HepG2 (cell line): ENCODE data around the gene EIF5A. TPM values are rescaled to one million over a fixed set of nuclear protein-coding genes. Genes with fewer than 3 reads are reported as not detected.
A peak's percentile ranks its signal among the peaks of the same experiment; 100 is the strongest.

Experiments used
- ARID4A ChIP-seq: sonication (generic); formaldehyde crosslinking; IDR thresholded peaks from 2 replicates; pipeline ENCODE4 v1.5.0; 2020; ENCODE audit warnings: mild to moderate bottlenecking, missing genetic modification reagents, borderline replicate concordance
- KDM5A ChIP-seq: fragments of 200-600 bp; sonication (generic); IDR thresholded peaks from 2 replicates; pipeline ENCODE4 v1.7.0; 2018; ENCODE audit warnings: antibody characterized with exemption, mild to moderate bottlenecking, low read length, borderline replicate concordance
- NFYC ChIP-seq: IDR thresholded peaks from 2 replicates; pipeline ENCODE4 v1.6.1; 2016; ENCODE audit warnings: missing genetic modification reagents, missing compliant biosample characterization
- SP1 ChIP-seq, 2 experiments: fragments of 450-650 bp in 1 of 2; sonication (generic) in 1 of 2; formaldehyde crosslinking in 1 of 2; IDR thresholded peaks; 2 replicates each; pipeline versions ENCODE4 v1.4.0 to v1.6.1; 2016 to 2020; ENCODE audit warnings: missing genetic modification reagents in 1 of 2
- ZFX ChIP-seq: sonication (generic); formaldehyde crosslinking; IDR thresholded peaks from 2 replicates; pipeline ENCODE4 v1.4.0; 2020; ENCODE audit warnings: mild to moderate bottlenecking, low read depth, missing genetic modification reagents, moderate library complexity
- polyA plus RNA-seq, 8 experiments: library from polyadenylated mRNA; depleted of rRNA in 3 of 8; stranded (reverse) in 7 of 8; unstranded in 1 of 8; fragments of >200 nt; fragmentation: Illumina TruSeq in 4 of 8; extraction: Trizol in 4 of 8; gene quantifications; 2 replicates each; pipeline versions ENCODE4 v1.2.1 to v1.2.3, GENCODE V29; 2011 to 2016; ENCODE audit warnings: low read depth in 4 of 8, missing spikeins in 1 of 8, mixed read lengths in 1 of 8; ENCODE audit not compliant: insufficient read depth in 1 of 8
- total RNA-seq, 5 experiments: library from RNA; depleted of rRNA; stranded (reverse); fragments of >200 nt; fragmentation: Illumina TruSeq; extraction: Trizol; gene quantifications; 2 replicates each; pipeline ENCODE4 v1.2.3, GENCODE V29; 2016; ENCODE audit warnings: low read depth in 1 of 5
- TF ChIP-seq, protein P1 (sequence below): sonication (generic); formaldehyde crosslinking; IDR thresholded peaks from 2 replicates; pipeline ENCODE4 v1.4.0; 2020; ENCODE audit warnings: missing genetic modification reagents, borderline replicate concordance

The EIF5A gene
- total and polyA plus RNA-seq, 2 of the 13 experiments (the other 11 are each of a cell fraction or from before 2014, with no cell fraction given) = 319 to 337 TPM

DNA sequence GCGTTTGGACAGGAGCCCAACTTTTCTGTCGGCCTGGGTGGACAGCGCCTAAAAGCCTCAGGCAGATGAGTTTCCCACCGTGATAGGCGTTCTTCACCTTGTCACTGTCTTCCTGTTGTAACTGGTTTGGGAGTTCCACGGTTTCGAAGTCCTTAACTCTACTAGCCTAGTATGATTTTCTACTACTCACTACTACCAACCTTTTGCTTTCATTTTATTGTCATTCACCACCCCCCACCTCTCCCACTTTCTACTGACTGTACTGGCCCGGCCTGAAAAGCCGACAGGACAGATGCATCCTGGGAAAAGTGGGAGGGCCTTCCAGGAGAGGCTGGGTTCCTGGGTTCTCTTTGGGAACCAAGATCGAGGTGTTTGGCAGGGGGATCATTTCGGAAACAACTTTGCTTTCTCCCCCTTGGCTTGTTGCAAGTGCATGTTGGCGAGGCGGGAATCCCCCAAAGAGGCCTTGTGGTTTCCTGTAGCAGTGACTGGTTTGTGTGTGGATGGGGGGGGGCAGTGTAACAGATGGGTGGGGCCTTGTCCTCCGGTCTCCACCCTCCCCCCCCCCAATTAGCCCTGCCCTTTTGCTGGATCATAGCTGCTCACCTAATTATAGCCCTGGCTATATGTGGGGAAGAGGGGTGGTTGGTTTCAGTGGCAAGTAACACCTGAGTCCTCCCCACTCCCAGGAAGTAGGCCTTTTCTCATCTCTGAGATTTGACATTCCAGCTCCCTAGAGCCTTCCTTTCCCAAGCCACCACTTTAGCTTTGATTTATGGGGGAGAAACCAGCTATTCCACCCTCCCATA lies 1.4 kb downstream of the EIF5A start (continued):
- TF ChIP-seq, protein P1, sequence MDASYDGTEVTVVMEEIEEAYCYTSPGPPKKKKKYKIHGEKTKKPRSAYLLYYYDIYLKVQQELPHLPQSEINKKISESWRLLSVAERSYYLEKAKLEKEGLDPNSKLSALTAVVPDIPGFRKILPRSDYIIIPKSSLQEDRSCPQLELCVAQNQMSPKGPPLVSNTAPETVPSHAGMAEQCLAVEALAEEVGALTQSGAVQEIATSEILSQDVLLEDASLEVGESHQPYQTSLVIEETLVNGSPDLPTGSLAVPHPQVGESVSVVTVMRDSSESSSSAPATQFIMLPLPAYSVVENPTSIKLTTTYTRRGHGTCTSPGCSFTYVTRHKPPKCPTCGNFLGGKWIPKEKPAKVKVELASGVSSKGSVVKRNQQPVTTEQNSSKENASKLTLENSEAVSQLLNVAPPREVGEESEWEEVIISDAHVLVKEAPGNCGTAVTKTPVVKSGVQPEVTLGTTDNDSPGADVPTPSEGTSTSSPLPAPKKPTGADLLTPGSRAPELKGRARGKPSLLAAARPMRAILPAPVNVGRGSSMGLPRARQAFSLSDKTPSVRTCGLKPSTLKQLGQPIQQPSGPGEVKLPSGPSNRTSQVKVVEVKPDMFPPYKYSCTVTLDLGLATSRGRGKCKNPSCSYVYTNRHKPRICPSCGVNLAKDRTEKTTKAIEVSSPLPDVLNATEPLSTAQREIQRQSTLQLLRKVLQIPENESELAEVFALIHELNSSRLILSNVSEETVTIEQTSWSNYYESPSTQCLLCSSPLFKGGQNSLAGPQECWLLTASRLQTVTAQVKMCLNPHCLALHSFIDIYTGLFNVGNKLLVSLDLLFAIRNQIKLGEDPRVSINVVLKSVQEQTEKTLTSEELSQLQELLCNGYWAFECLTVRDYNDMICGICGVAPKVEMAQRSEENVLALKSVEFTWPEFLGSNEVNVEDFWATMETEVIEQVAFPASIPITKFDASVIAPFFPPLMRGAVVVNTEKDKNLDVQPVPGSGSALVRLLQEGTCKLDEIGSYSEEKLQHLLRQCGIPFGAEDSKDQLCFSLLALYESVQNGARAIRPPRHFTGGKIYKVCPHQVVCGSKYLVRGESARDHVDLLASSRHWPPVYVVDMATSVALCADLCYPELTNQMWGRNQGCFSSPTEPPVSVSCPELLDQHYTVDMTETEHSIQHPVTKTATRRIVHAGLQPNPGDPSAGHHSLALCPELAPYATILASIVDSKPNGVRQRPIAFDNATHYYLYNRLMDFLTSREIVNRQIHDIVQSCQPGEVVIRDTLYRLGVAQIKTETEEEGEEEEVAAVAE (CRISPR knock-in tag) = peak; percentile 16; the same call in 1 of the 2 replicates
- TF ChIP-seq SP1 (IDR thresholded peaks at IDR 0.05) = no peak
- peak; percentile 49; the same call in 1 of the 2 replicates for TF ChIP-seq SP1 (CRISPR knock-in tag; IDR thresholded peaks at IDR 0.05)
- TF ChIP-seq NFYC (CRISPR knock-in tag) = no peak
- TF ChIP-seq KDM5A = peak; percentile 65; the same call in 1 of the 2 replicates
- peak; percentile 65 for TF ChIP-seq ZFX (CRISPR knock-in tag)
- TF ChIP-seq ARID4A (CRISPR knock-in tag) = 0 out of 2 replicates have a peak, but pooled peaks have one; percentile 16
